LNCAP (cell line): ENCODE measurements around the gene CBX7.

Experiments
- TF ChIP-seq, protein P1 (sequence below): fragments of 450-650 bp; IDR thresholded peaks from 2 replicates; pipeline ENCODE4 v1.5.1; 2017; ENCODE audit warnings: mild to moderate bottlenecking

Gene CBX7

DNA sequence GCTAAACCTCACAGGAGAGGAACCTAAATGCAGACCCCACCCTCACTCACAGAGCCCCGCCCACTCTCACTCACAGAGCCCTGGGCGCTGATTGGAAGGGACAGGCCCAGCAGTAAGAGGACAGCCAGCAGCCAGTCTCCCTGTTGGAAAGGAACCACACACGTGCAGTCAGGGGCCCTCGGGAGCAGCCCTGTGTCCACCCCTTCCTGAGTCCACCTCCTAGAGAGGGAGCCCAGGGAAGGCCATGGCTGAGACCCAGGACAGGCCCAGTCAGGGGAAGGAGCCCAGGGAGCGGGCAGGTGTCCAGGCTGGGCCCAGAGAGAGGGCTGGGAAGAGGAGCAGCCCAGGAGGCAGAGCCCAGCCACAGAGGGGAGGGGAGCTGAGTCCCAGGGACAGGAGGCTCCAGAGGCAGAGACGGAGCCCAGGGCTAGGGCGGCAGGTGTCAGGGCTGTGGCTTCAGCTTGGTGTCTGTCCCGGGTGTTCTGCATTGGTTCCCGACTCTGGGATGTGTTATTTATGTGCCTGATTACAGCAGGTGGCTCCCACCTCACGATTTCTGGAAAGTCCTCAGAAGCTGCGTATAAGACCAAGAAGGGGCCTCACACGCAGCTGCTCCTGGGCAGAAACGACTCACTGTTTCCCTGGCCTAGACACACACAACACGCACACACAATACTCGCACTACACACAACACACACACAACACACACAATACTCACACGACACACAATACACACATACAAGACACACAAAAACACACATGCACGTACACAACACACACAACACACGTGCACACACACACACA, 64.4 kb downstream of the CBX7 start:
- TF ChIP-seq, protein P1, sequence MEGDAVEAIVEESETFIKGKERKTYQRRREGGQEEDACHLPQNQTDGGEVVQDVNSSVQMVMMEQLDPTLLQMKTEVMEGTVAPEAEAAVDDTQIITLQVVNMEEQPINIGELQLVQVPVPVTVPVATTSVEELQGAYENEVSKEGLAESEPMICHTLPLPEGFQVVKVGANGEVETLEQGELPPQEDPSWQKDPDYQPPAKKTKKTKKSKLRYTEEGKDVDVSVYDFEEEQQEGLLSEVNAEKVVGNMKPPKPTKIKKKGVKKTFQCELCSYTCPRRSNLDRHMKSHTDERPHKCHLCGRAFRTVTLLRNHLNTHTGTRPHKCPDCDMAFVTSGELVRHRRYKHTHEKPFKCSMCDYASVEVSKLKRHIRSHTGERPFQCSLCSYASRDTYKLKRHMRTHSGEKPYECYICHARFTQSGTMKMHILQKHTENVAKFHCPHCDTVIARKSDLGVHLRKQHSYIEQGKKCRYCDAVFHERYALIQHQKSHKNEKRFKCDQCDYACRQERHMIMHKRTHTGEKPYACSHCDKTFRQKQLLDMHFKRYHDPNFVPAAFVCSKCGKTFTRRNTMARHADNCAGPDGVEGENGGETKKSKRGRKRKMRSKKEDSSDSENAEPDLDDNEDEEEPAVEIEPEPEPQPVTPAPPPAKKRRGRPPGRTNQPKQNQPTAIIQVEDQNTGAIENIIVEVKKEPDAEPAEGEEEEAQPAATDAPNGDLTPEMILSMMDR, result no peak

DNA sequence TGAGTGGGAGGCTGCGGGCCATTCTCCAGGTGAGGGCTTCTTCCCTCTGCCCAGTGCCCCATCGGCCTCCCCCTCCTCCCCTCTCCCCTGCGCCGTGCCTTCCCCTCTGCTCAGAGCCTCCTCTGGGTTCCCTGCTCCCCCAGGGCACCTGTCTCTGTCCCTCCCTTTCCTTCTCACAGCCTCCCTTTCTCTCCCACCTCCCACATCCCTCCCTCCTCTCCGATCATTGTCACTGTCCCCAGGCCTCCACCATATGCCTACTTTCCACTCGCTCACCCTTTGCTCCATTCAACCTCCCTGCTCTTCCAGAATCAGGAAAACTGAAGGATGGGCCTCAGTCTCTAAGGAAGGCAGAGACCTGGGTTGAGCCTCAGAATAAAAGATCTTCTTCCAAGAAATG, 65.4 kb downstream of the CBX7 start:
- TF ChIP-seq, protein P1, result no peak

DNA sequence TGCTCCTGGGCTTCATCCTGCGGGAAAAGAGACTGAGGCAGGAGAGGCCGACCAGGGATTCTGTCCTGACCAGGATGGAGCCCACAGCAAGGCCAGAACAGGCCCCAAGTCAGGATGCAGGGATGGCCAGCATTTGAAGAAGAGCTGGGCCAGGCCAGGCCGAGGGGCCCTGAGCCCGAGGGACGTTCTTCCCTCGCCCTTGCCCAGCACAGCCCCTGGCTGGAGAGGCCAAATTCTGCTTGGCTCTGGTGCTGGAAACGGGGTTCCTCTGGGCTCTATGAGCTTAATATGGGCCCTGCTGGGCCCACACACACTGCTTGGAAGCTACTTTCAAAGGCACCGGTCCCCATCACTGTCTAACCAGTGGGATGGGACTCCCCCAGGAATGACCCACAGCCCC, 67.8 kb downstream of the CBX7 start:
- TF ChIP-seq, protein P1, result no peak

DNA sequence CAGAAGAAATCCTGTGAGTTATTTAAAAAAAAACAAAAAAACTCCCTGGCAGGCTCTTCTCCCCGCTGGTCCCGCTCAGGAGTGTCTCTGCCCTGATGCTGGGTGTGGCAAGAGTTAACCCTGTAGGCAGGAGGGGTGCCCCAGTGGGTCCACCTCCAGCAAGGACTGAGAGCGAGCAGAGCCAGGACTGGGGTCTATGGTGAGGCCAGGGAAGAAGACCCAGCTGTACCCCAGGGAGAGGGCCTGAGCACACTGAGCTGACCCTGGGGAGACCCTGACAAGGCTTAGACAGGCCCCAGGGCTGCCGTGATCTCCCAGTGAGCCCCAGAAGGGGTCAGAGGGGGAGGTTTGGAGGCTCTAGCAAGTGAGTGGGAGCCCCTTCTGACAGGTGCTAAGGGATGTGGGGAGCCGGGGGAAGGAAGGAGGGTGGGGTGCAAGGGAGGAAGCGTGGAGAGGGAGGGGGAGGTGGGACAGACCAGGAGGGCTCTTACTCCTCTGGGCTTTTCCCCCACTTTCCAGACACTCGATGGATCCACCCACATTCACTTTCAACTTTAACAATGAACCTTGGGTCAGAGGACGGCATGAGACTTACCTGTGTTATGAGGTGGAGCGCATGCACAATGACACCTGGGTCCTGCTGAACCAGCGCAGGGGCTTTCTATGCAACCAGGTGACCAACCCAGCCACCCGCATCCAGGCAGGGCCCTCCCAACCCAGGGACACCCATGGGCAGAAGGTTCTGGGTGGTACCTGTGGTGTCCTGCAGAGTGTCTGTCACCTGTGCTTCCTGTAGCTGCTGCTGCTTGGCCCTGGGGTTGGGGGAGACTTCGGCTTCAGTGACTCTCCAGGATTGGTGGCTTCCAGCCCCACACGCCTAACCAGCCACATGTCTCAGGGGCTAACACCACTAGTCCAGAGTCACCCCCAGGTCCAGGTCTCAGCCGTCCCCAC, 69.0 kb downstream of the CBX7 start:
- TF ChIP-seq, protein P1, result no peak

DNA sequence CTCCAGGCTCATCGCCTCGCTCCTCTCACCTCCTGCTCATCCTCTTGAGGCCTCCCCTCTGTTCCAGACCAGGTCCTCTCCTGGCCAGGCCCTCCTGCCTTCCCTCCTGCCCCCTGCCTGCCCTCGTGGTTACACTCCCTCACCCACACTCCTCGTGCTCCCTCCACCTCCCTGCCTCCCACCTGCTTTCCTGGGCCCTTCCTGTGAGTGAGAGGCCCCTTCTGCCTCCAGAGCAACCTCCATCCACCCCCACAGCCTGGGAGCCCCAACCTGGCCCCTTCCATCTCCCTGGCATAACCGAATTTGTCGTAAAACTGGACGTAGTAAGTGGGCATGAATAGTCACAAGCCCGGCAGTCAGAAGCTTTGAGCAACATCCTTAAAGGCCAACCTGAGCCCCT, 70.9 kb downstream of the CBX7 start:
- TF ChIP-seq, protein P1, result no peak

DNA sequence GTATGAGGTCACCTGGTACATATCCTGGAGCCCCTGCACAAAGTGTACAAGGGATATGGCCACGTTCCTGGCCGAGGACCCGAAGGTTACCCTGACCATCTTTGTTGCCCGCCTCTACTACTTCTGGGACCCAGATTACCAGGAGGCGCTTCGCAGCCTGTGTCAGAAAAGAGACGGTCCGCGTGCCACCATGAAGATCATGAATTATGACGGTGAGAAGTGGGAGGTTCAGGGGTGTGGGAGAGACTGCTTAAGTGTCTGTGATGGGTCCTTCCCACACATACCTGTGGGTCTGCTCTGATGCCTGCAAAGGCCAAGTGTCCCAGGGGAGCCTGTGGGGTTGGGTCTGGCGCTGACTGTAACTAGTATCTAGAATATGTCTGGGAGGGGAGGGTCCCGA, 71.5 kb downstream of the CBX7 start:
- TF ChIP-seq, protein P1, result no peak
